GM21360 (cell line): ENCODE data around the gene SLC6A1.

Source experiments
- ATAC-seq: cut with Tn5 transposase; IDR thresholded peaks from one replicate; pipeline ENCODE4 v1.9.1; 2021; ENCODE audit warnings: mild to moderate bottlenecking, moderate library complexity; ENCODE audit not compliant: unreplicated experiment

SLC6A1 gene

GRCh38 chr3:10970306-10970960 is 22.1 kb upstream of the SLC6A1 start:
- no peak for ATAC-seq

DNA sequence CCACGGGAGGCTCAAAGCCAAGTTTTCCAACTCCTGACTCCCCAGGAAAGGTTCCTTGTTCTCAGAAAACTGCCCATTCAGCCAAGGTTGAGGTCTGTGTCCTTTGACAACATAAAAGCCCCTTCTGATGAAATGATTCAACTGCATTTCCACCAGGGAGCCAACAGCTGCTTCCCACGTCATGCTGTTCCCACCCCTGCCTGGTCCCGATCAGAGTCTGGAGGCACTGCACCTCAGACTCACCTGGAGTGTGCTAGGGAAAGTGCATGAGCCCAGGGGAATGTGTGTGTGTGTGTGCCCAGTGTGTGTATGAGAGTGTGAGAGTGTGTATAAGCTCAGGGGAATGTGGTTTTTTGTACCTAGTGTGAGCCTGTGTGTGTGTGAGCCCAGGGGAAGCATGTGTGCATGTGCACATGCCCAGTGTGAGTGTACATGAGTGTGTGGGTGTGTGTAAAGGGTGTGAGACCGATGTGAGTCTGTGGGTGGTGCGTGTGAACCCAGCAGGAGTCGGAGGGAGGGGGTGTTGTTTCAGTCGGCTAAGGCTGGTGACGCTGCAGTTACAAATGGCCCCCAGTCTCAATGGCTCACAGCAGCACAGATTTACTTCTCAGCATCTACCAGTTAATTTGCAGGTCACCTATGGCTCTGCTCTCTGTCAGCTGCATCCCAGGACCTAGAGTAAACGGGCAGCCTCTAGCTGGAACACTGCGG is 20.3 kb upstream of the SLC6A1 start:
- ATAC-seq = no peak

GRCh38 chr3:10973046-10973595 is 19.4 kb upstream of the SLC6A1 start:
- ATAC-seq = no peak

GRCh38 chr3:10974131-10974530 is 18.4 kb upstream of the SLC6A1 start:
- ATAC-seq = no peak

DNA sequence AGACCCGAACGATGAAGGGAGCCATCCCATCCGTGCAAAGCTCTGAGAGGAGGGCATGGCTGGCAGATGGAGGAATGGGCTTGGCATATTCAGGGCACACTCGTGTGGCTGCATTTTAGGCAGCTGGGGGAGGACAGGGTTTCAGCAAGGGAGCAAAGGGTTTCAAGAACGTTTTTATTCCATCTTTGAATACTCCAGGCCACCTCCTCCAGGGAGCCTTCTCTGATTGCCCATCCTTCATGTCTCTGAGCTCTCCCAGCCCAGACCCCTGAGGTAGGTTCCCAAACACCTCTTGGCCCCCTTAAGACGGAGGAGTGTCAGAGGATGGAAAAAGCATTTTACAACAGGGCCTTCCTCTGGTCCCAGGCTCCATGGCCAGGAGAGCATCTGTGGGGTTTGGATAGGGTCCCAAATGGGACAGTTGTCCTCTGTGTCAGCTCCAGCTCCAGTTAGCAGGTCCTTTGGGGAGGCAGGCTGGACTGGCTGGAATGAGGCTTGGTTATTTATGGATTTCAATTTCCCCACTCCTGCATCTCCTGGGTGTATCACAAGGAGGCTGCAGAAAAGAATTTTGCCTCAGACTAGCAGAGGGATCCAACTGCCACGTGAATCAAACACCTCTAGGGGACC is 17.7 kb upstream of the SLC6A1 start:
- ATAC-seq = no peak

- ATAC-seq = no peak
Observed at GRCh38 chr3:10975695-10976234, 16.8 kb upstream of the SLC6A1 start.

DNA sequence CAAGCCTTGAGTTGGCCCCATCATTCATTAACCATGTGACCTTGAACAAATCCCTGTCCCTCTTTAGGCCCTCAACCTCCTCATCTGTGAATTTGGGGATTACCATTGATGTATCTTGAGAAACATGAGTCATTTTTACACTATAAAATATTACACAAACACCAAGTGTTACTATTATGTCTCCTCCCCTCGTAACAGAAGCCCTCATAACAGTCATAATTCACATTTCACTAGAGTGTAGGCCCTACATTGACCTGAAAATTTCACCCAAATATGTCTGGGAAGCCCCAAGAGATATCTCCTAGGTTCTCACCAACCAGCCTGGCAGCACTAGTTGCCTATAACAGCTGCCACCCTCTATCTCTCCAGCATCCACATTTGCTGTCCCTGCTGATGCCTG is 15.8 kb upstream of the SLC6A1 start:
- ATAC-seq = no peak

DNA sequence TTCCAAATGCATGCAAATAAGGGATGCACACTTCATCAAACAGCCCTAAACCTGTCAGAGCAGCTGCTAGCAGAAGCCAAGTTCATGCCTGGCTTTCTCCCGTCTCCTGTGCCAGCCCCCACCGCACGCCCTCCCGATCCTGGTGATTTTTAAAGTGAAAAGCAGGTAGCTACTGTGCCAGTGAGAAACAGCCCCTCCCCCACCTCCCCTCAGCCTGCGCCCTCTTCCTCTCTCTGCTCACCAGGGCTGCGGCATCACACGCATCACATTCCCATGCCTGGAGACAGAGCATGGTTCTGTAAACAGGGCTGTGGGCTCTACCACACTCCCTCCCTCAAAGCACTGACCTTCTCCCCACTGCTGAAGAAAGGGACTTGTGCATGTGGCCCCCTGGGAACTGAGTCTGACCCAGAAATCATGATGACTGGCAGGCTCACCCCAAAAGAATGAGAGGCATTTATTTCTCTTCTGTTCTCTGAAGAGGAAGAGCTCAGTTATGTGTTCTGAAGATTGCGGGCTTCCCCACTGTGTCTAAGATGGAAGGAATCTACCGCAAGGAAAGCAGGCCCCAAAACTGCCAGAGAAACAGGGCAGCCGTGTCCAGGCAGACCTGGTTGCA is 14.5 kb upstream of the SLC6A1 start:
- no peak for ATAC-seq

GRCh38 chr3:10978956-10979355 is 13.6 kb upstream of the SLC6A1 start:
- no peak for ATAC-seq

- no peak for ATAC-seq
Observed at GRCh38 chr3:10980312-10980711, 12.2 kb upstream of the SLC6A1 start.

- no peak for ATAC-seq
Observed at GRCh38 chr3:10981031-10981430, 11.5 kb upstream of the SLC6A1 start.

DNA sequence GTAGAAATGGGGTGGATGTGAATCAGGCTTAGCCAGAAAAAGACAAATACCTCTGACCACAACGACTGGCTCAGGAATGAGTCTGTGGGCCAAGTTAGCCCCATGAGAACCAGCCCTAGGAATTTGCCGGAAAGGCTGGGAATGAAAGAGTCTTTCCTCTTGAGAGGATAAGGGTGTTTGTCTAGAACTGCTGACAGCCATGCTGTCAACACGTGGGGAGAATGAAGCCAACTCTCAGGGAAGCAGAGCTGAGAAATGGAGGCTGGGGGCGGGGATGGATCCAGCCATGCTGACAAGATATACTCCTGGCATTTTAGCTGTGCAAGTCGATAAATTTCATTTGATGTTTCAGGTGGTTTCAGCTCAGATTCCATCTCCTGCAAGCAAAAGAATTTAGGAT is 10.6 kb upstream of the SLC6A1 start:
- no peak for ATAC-seq

DNA sequence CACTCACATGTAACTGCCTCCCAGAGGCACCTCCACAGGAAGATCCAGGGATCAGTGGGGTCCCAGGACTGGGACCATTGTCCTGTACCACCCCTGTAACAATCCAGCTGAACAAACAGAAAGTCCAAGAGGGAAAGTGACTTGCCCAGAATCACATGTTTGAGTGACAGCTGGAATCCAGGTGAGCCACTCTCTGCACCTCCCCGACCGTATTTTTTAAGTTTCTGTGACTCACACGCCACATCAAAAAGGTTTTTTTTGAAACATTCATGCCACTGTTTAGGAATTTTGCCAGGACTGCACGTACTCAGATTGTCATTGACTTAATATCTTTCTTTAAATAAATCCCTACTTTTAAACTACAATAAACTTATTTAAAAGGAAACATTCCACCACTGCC is 9.8 kb upstream of the SLC6A1 start:
- ATAC-seq = no peak

DNA sequence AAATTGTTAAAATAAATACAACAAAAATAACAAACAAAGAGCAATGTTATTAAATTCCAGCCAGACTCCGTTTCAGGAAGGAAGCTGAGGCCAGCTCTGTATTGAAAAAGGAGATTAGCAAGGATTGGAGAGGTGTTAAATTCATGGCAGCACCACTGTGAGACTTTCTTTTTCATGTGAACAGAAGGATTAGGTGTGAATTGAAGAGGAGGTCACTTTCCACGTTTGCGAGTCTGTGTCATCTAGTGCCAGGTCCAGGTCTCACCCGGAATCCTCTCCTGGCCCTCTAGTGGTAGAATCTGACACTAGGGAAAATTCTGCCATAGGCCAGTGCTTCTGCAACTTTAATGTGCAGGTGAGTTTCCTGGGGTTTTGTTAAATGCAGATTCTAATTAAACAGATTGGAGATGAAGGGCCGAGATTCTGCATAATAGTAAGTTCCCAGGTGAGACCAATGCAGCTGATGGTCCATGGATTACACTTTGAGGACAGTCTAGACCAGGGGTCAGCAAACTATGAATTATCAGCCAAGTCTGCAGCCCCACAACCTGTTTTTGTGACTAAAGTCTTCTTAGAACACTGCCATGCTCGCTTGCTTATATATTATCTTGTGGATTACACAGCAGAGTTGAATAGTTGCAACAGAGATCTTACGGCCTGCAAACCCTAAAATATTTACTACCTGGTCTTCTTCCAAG is 9.2 kb upstream of the SLC6A1 start:
- ATAC-seq = no peak

DNA sequence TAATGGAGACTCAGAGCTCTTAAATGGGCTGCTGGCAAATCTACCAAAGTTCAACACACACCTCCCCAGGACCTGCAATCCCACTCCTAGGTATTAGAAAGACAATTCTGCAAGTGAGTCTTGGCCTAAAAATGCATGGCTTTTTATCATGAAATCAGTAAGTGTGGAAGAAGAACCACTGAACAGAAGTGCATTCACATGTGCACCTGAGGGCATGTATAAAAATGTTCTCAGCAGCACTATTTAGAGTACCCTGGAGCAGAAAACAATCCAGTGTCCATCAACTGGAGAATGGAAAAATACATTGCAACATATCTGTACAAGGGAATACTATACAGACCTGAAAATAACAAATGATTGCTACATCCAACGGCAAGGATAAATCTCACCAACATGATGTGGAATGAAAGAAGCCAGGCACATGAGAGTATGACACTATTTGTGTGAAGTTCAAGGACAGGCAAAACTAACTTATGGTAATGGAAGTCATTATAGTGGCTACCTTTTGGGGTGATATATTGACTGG is 8.1 kb upstream of the SLC6A1 start:
- no peak for ATAC-seq

DNA sequence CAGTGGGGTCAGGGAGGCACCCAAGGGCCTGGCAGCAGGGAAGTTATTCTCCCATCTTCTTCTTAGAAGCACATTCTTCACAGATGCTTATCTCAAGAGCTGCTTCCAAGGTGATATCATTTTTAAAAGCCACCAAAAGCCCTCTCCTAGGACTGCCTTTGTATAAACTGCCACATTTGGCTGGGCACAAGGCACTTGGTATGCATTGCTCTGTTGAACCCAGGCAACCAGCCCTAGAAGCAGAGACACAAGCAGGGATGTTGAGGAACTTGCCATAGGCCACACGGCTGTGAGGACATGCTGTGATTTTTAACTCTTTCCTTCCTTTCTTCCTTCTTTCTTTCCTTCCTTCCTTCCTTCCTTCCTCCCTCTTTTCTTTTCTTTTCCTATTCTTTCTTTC is 7.4 kb upstream of the SLC6A1 start:
- no peak for ATAC-seq

GRCh38 chr3:10986592-10986991 is 6.0 kb upstream of the SLC6A1 start:
- no peak for ATAC-seq

GRCh38 chr3:10988001-10988665 is 4.4 kb upstream of the SLC6A1 start:
- ATAC-seq = no peak

GRCh38 chr3:10988991-10989484 is 3.5 kb upstream of the SLC6A1 start:
- no peak for ATAC-seq
